ENCODE data around the gene TES. TPM values are rescaled to one million over a fixed set of nuclear protein-coding genes. Genes with fewer than 3 reads are reported as not detected.
A peak's percentile ranks its signal among the peaks of the same experiment; 100 is the strongest.

The TES gene
- total RNA-seq, 4 donors from 2014 or later: 77.4 to 119 (median 115) TPM

DNA sequence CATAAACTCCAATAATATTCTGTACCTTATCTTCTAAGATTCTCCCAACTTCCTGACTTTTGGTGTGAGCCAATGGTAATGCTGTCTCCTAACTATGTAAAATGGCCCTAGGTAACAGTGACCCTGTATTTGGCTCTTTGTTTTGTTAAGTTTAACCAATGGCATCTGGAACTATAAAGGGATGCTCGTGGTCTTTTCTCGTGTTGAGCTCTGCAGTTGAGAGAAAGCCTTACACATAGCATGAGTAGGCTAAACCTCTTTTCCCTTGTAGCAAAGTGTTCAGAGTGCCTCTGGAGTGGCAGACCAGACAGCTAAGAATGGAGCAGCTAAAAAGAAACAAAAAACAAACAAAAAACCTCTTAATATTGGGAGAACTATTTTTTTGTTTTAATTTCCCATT lies 5.2 kb downstream of the TES start:
- Histone ChIP-seq H3K27ac (peak overlapping the region; percentile 21 to 98 (median 96)), H3K36me3 (no peaks in the 10 kb centered on the region), H3K4me3 (no peak overlapping the region), H3K27me3 (no peaks in the 10 kb centered on the region), H3K4me1 (peaks cover 16 to 76% (median 49%) of the 10 kb centered on the region in 4 donors), H3K9me3 (no peaks in the 10 kb centered on the region)
- intact Hi-C loops (cut with DNase I; ENCODE audit: low total_unique reads): no loop called here
- no peak for DNase-seq
- in situ Hi-C loops (cut with MboI; ENCODE audit: low pct_ligation_motif_present in 1 of 4, low pct_unique_long_range_greater_than_20kb in 1 of 4, low sequenced_read_pairs in 3 of 4): no loop called here
- TF ChIP-seq POLR2AphosphoS5 (IDR thresholded peaks at IDR 0.05) (no peak), EP300 (IDR thresholded peaks at IDR 0.05; ENCODE audit: low read depth) (no peak), POLR2A (IDR thresholded peaks at IDR 0.05) (no peak)
- TF ChIP-seq, protein P1, sequence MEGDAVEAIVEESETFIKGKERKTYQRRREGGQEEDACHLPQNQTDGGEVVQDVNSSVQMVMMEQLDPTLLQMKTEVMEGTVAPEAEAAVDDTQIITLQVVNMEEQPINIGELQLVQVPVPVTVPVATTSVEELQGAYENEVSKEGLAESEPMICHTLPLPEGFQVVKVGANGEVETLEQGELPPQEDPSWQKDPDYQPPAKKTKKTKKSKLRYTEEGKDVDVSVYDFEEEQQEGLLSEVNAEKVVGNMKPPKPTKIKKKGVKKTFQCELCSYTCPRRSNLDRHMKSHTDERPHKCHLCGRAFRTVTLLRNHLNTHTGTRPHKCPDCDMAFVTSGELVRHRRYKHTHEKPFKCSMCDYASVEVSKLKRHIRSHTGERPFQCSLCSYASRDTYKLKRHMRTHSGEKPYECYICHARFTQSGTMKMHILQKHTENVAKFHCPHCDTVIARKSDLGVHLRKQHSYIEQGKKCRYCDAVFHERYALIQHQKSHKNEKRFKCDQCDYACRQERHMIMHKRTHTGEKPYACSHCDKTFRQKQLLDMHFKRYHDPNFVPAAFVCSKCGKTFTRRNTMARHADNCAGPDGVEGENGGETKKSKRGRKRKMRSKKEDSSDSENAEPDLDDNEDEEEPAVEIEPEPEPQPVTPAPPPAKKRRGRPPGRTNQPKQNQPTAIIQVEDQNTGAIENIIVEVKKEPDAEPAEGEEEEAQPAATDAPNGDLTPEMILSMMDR (IDR thresholded peaks at IDR 0.05): no peak
- 48 to 88% methylated on average over 2 of the region's 2 CpGs for WGBS, 2 donors (ENCODE audit: low coverage in 1 of 2)

- peaks cover 16 to 74% (median 45%) of the 10 kb centered on the region in 4 donors for H3K4me1 ChIP-seq
- H3K9me3 ChIP-seq: no peaks in the 10 kb centered on the region
- H3K36me3 ChIP-seq: no peaks in the 10 kb centered on the region
- H3K27ac ChIP-seq: peak overlapping the region; percentile 46 to 98 (median 76)
- no peak for DNase-seq
- TF ChIP-seq EP300 (IDR thresholded peaks at IDR 0.05; ENCODE audit: low read depth) (no peak), POLR2AphosphoS5 (IDR thresholded peaks at IDR 0.05) (no peak), POLR2A (IDR thresholded peaks at IDR 0.05) (no peak)
- TF ChIP-seq, protein P1 (IDR thresholded peaks at IDR 0.05): no peak
- no peak overlapping the region for H3K4me3 ChIP-seq
- 36 to 53% methylated on average over 3 of the region's 3 CpGs for WGBS, 2 donors (ENCODE audit: low coverage in 1 of 2)
- intact Hi-C loops (cut with DNase I; ENCODE audit: low total_unique reads) (no loop called here), in situ Hi-C loops (cut with MboI; ENCODE audit: low pct_ligation_motif_present in 1 of 4, low pct_unique_long_range_greater_than_20kb in 1 of 4, low sequenced_read_pairs in 3 of 4) (no loop called here)
- H3K27me3 ChIP-seq: no peaks in the 10 kb centered on the region
These were observed 6.7 kb downstream of the TES start for GRCh38 chr7:116216956-116217571.

- 20 to 34% methylated on average over 2 to 4 of the region's 4 CpGs for WGBS, 2 donors (ENCODE audit: low coverage in 1 of 2)
- no peak for DNase-seq
- peak overlapping the region; percentile 46 to 98 (median 76) for H3K27ac ChIP-seq
- peak in 1 of 3 donors; percentile 3 for TF ChIP-seq POLR2AphosphoS5 (IDR thresholded peaks at IDR 0.05)
- TF ChIP-seq EP300 (IDR thresholded peaks at IDR 0.05; ENCODE audit: low read depth): no peak
- in situ Hi-C loops (cut with MboI; ENCODE audit: low pct_ligation_motif_present in 1 of 4, low pct_unique_long_range_greater_than_20kb in 1 of 4, low sequenced_read_pairs in 3 of 4): no loop called here
- H3K4me3 ChIP-seq: no peak overlapping the region
- no peaks in the 10 kb centered on the region for H3K36me3 ChIP-seq
- no peaks in the 10 kb centered on the region for H3K27me3 ChIP-seq
- H3K4me1 ChIP-seq: peaks cover 16 to 70% (median 41%) of the 10 kb centered on the region in 4 donors
- H3K9me3 ChIP-seq: no peaks in the 10 kb centered on the region
- intact Hi-C loops (cut with DNase I; ENCODE audit: low total_unique reads): no loop called here
These were observed 7.8 kb downstream of the TES start for GRCh38 chr7:116218051-116218645.

DNA sequence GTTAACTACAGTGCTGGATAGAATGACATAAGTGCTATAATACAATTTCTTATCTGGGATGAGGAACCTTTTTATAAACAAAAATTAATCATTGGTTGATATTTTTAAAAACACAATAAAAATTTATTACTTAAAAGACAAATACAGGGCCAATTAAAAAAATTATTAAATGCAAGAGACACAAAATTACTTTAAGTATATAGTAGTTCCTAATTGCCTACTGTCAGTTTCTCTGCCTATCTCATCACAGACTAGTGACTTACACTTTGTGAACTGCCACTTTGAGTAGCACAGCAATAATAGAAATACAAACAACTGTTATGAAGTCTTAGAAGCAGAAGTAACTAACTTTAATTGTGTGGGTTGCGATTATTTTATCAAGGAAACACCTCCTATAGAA lies 8.4 kb downstream of the TES start:
- no peak for DNase-seq
- H3K4me3 ChIP-seq: no peak overlapping the region
- no peaks in the 10 kb centered on the region for H3K9me3 ChIP-seq
- TF ChIP-seq EP300 (IDR thresholded peaks at IDR 0.05; ENCODE audit: low read depth) (no peak), POLR2A (IDR thresholded peaks at IDR 0.05) (no peak), POLR2AphosphoS5 (IDR thresholded peaks at IDR 0.05) (no peak)
- TF ChIP-seq, protein P1 (IDR thresholded peaks at IDR 0.05): no peak
- H3K4me1 ChIP-seq: peaks cover 16 to 66% (median 38%) of the 10 kb centered on the region in 4 donors
- H3K27me3 ChIP-seq: no peaks in the 10 kb centered on the region
- intact Hi-C loops (cut with DNase I; ENCODE audit: low total_unique reads) (no loop called here), in situ Hi-C loops (cut with MboI; ENCODE audit: low pct_ligation_motif_present in 1 of 4, low pct_unique_long_range_greater_than_20kb in 1 of 4, low sequenced_read_pairs in 3 of 4) (no loop called here)
- H3K36me3 ChIP-seq: no peaks in the 10 kb centered on the region
- H3K27ac ChIP-seq: peak overlapping the region; percentile 22 to 98 (median 76)
- WGBS, 2 donors (ENCODE audit: low coverage in 1 of 2): 0 to 75% methylated on average over 1 of the region's 1 CpG

All from transverse colon (tissue), 4 donors.